ENCODE results near the gene CD209.

DNA sequence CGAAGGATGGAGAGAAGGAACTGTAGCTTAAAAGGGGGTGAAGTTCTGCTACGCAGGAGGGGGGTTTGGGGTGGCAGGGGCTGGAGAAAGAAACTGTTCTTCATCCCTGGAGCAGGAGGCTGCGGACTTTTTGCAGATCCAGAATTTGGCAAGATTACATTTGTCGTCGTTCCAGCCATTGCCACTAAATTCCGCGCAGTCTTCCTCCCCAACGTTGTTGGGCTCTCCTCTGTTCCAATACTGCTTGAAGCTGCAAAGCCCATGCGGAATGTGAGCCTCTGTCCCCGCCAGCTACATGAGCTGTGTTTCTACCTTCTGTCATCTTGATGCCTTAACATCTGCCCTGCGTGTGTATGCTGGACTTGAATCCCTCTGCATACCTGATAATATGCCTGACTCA, 4.3 kb downstream of the CD209 start:
- TF ChIP-seq TAF1 (IDR thresholded peaks at IDR 0.05; ENCODE audit: borderline replicate concordance, insufficient read depth, low read length): no peak
- no peak for TF ChIP-seq POLR2AphosphoS5 (IDR thresholded peaks at IDR 0.05; ENCODE audit: low read depth, low read length)
- TF ChIP-seq, protein P1, sequence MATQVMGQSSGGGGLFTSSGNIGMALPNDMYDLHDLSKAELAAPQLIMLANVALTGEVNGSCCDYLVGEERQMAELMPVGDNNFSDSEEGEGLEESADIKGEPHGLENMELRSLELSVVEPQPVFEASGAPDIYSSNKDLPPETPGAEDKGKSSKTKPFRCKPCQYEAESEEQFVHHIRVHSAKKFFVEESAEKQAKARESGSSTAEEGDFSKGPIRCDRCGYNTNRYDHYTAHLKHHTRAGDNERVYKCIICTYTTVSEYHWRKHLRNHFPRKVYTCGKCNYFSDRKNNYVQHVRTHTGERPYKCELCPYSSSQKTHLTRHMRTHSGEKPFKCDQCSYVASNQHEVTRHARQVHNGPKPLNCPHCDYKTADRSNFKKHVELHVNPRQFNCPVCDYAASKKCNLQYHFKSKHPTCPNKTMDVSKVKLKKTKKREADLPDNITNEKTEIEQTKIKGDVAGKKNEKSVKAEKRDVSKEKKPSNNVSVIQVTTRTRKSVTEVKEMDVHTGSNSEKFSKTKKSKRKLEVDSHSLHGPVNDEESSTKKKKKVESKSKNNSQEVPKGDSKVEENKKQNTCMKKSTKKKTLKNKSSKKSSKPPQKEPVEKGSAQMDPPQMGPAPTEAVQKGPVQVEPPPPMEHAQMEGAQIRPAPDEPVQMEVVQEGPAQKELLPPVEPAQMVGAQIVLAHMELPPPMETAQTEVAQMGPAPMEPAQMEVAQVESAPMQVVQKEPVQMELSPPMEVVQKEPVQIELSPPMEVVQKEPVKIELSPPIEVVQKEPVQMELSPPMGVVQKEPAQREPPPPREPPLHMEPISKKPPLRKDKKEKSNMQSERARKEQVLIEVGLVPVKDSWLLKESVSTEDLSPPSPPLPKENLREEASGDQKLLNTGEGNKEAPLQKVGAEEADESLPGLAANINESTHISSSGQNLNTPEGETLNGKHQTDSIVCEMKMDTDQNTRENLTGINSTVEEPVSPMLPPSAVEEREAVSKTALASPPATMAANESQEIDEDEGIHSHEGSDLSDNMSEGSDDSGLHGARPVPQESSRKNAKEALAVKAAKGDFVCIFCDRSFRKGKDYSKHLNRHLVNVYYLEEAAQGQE (IDR thresholded peaks at IDR 0.05; ENCODE audit: insufficient read depth in 1 of 2, low read depth in 2 of 2, low read length in 2 of 2): no peak

All from PFSK-1 (cell line).